GM13977 (cell line): ENCODE measurements around the gene MYOT.

Source experiments
- DNase-seq: peaks from one replicate; pipeline ENCODE4 v3.0.0; 2012; ENCODE audit warnings: low spot score
- in situ Hi-C: fragments of 300-500 bp; cut with MboI; formaldehyde crosslinking; loops from one replicate; pipeline ENCODE4 v1.12.0; 2022; ENCODE audit warnings: low sequenced_read_pairs, low pct_unique_long_range_greater_than_20kb, mixed read lengths, inconsistent platforms; ENCODE audit not compliant: unreplicated experiment
- TF ChIP-seq, protein P1 (sequence below): IDR thresholded peaks from 2 replicates; pipeline ENCODE4 v1.5.1; 2012; ENCODE audit warnings: mild to moderate bottlenecking, control low read depth; ENCODE audit not compliant: insufficient read depth; ENCODE audit errors: extremely low read depth, missing control alignments

MYOT gene

DNA sequence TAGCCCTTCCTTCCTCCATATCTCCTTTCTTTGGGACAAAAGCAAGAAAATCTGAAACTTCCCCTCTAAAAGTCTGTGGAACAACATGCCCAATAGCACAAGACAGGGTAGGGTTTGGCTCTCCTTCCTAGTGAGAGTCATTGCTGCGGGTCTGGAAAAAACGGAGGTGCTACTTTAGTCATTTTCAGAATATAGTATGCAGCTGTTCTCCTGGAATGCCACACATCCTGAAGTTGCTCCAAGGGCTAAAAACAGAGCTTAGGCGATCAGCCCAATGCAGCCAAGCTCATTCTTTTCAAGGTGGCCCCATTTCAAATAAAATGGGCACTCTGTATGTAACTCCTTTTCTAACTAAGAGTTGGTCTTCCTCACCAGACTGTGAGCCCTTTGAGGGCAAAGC is 39.5 kb upstream of the MYOT start:
- no peak for DNase-seq
- TF ChIP-seq, protein P1, sequence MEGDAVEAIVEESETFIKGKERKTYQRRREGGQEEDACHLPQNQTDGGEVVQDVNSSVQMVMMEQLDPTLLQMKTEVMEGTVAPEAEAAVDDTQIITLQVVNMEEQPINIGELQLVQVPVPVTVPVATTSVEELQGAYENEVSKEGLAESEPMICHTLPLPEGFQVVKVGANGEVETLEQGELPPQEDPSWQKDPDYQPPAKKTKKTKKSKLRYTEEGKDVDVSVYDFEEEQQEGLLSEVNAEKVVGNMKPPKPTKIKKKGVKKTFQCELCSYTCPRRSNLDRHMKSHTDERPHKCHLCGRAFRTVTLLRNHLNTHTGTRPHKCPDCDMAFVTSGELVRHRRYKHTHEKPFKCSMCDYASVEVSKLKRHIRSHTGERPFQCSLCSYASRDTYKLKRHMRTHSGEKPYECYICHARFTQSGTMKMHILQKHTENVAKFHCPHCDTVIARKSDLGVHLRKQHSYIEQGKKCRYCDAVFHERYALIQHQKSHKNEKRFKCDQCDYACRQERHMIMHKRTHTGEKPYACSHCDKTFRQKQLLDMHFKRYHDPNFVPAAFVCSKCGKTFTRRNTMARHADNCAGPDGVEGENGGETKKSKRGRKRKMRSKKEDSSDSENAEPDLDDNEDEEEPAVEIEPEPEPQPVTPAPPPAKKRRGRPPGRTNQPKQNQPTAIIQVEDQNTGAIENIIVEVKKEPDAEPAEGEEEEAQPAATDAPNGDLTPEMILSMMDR: no peak

GRCh38 chr5:137828664-137829063 is 39.0 kb upstream of the MYOT start:
- in situ Hi-C loops: no loop called here
- TF ChIP-seq, protein P1: no peak

More for the DNA sequence above, 39.5 kb upstream of the MYOT start:
- in situ Hi-C loops: no loop called here

DNA sequence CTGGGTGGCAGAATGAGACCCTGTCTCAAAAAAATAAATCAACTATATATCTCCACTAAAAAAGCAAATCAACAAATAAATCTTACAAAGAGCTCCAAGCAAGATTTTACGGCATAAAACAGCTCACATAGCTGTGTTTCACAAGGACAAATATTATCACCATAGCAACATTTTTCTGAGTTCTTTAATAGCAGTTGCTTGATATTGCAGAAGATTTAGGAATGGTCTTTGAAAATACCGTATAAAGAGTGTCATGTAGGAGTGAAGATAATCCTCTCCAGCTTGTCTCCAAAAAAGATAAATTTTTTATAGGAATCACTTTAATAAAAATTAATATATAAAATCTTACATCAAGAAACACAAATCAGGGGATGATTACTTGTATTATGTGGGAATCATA is 36.6 kb upstream of the MYOT start:
- no peak for DNase-seq
- TF ChIP-seq, protein P1: no peak
- in situ Hi-C loops: no loop called here

More at GRCh38 chr5:137828664-137829063, 39.0 kb upstream of the MYOT start:
- no peak for DNase-seq

GRCh38 chr5:137831526-137831925 is 36.1 kb upstream of the MYOT start:
- TF ChIP-seq, protein P1: no peak

DNA sequence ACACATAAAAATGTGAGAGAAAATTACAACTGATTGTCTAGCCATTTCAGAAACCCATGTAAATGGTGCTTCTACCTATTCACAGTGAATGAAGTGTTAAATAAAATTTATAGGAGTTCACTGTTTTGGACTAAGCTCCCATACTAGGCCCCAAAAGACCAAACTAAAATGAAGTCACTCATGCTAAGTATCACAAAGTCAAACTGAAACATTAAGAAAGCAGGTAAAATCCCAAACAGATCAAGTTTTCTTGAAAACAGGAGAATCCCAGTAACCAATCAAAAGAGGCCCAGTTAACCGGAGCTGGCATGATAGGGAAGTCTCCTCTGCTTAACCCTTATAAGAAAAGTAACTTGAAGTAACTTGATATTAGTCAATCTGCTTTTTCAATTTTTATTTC is 35.2 kb upstream of the MYOT start:
- in situ Hi-C loops: no loop called here
- no peak for DNase-seq
- TF ChIP-seq, protein P1: no peak

More at GRCh38 chr5:137831526-137831925, 36.1 kb upstream of the MYOT start:
- DNase-seq: no peak
- in situ Hi-C loops: no loop called here

- in situ Hi-C loops: no loop called here
- DNase-seq: no peak
- TF ChIP-seq, protein P1: no peak
Measured at GRCh38 chr5:137833463-137833862, 34.2 kb upstream of the MYOT start.
